Muscle layer of colon (tissue), 2 donors: Measurements from ENCODE around the gene CRLF2.
"Not testable (repeated sequence)": the region's sequence is repeated elsewhere in the genome, so short reads cannot be mapped to it uniquely, and the experiment has no call there.

ENCODE experiments used
- H3K27ac ChIP-seq: one replicate; pipeline ENCODE4 v1.7.0; 2013; ENCODE audit warnings: low read depth, mild to moderate bottlenecking, low read length, moderate library complexity
- H3K27me3 ChIP-seq, 2 donors: one replicate each; pipeline ENCODE4 v1.7.0; 2013; ENCODE audit warnings: low read length in 2 of 2, mild to moderate bottlenecking in 2 of 2; ENCODE audit not compliant: insufficient read depth in 2 of 2, control insufficient read depth in 1 of 2
- H3K36me3 ChIP-seq: one replicate; pipeline ENCODE4 v1.7.0; 2013; ENCODE audit warnings: mild to moderate bottlenecking, low read length; ENCODE audit not compliant: insufficient read depth
- H3K4me1 ChIP-seq: one replicate; pipeline ENCODE4 v1.7.0; 2013; ENCODE audit warnings: mild to moderate bottlenecking, low read length; ENCODE audit not compliant: insufficient read depth
- H3K4me3 ChIP-seq, 2 donors: one replicate each; pipeline ENCODE4 v1.7.0; 2013; ENCODE audit warnings: low read length in 2 of 2, low read depth in 1 of 2, mild to moderate bottlenecking in 1 of 2, moderate library complexity in 1 of 2
- H3K9ac ChIP-seq: one replicate; pipeline ENCODE4 v1.7.0; 2013; ENCODE audit warnings: low read length
- H3K9me3 ChIP-seq: one replicate; pipeline ENCODE4 v1.7.0; 2013; ENCODE audit warnings: mild to moderate bottlenecking, low read length
- donor health status: abdominal sarcoma.
- donor health status: Adenocarcinoma of cecum.

The CRLF2 gene

GRCh38 chrX:1176531-1177320 is 35.7 kb downstream of the CRLF2 start:
- not testable (repeated sequence) for H3K27ac ChIP-seq, H3K4me1 ChIP-seq, H3K4me3 ChIP-seq, H3K27me3 ChIP-seq, H3K36me3 ChIP-seq, H3K9me3 ChIP-seq, H3K9ac ChIP-seq

- not testable (repeated sequence) for H3K36me3 ChIP-seq, H3K4me1 ChIP-seq, H3K27me3 ChIP-seq
Measured at GRCh38 chrX:1174609-1175545, 37.6 kb downstream of the CRLF2 start.

GRCh38 chrX:1173435-1173834 is 39.0 kb downstream of the CRLF2 start:
- H3K27me3 ChIP-seq, H3K9ac ChIP-seq, H3K36me3 ChIP-seq, H3K9me3 ChIP-seq, H3K27ac ChIP-seq, H3K4me3 ChIP-seq, H3K4me1 ChIP-seq: not testable (repeated sequence)

More at GRCh38 chrX:1174609-1175545, 37.6 kb downstream of the CRLF2 start:
- H3K9me3 ChIP-seq, H3K27ac ChIP-seq, H3K9ac ChIP-seq, H3K4me3 ChIP-seq: not testable (repeated sequence)

- no peak overlapping the region for H3K4me3 ChIP-seq
- no peak overlapping the region for H3K9ac ChIP-seq
- H3K4me1 ChIP-seq = no peaks in the 10 kb centered on the region
- no peak overlapping the region for H3K27ac ChIP-seq
- H3K27me3 ChIP-seq = no peaks in the 10 kb centered on the region
- H3K9me3 ChIP-seq = no peaks in the 10 kb centered on the region
- H3K36me3 ChIP-seq = no peaks in the 10 kb centered on the region
Measured at GRCh38 chrX:1172496-1172895, 40.0 kb downstream of the CRLF2 start.

- not testable (repeated sequence) for H3K27me3 ChIP-seq, H3K4me3 ChIP-seq, H3K27ac ChIP-seq, H3K4me1 ChIP-seq, H3K9me3 ChIP-seq, H3K9ac ChIP-seq, H3K36me3 ChIP-seq
Measured at GRCh38 chrX:1171915-1172314, 40.5 kb downstream of the CRLF2 start.

GRCh38 chrX:1170243-1170642 is 42.2 kb downstream of the CRLF2 start:
- Histone ChIP-seq H3K4me3 (no peak overlapping the region), H3K4me1 (no peaks in the 10 kb centered on the region), H3K9ac (no peak overlapping the region), H3K27ac (no peak overlapping the region), H3K9me3 (no peaks in the 10 kb centered on the region), H3K36me3 (no peaks in the 10 kb centered on the region), H3K27me3 (no peaks in the 10 kb centered on the region)

- H3K9ac ChIP-seq = no peak overlapping the region
- H3K27me3 ChIP-seq = no peaks in the 10 kb centered on the region
- H3K4me3 ChIP-seq = no peak overlapping the region
- H3K9me3 ChIP-seq = no peaks in the 10 kb centered on the region
- H3K36me3 ChIP-seq = no peaks in the 10 kb centered on the region
- H3K27ac ChIP-seq = no peak overlapping the region
- no peaks in the 10 kb centered on the region for H3K4me1 ChIP-seq
Measured at GRCh38 chrX:1169189-1169588, 43.3 kb downstream of the CRLF2 start.

- Histone ChIP-seq H3K9ac (no peak overlapping the region), H3K9me3 (no peaks in the 10 kb centered on the region), H3K4me3 (no peak overlapping the region), H3K4me1 (no peaks in the 10 kb centered on the region), H3K27ac (no peak overlapping the region), H3K27me3 (no peaks in the 10 kb centered on the region), H3K36me3 (no peaks in the 10 kb centered on the region)
Measured at GRCh38 chrX:1167918-1168481, 44.4 kb downstream of the CRLF2 start.

GRCh38 chrX:1167466-1167865 is 45.0 kb downstream of the CRLF2 start:
- Histone ChIP-seq H3K4me3 (no peak overlapping the region), H3K27ac (no peak overlapping the region), H3K4me1 (no peaks in the 10 kb centered on the region), H3K9ac (no peak overlapping the region), H3K9me3 (no peaks in the 10 kb centered on the region), H3K27me3 (no peaks in the 10 kb centered on the region), H3K36me3 (no peaks in the 10 kb centered on the region)

GRCh38 chrX:1165535-1166196 is 46.8 kb downstream of the CRLF2 start:
- Histone ChIP-seq H3K36me3 (no peaks in the 10 kb centered on the region), H3K9ac (no peak overlapping the region), H3K27ac (no peak overlapping the region), H3K4me1 (no peaks in the 10 kb centered on the region), H3K9me3 (no peaks in the 10 kb centered on the region), H3K4me3 (no peak overlapping the region), H3K27me3 (no peaks in the 10 kb centered on the region)
